GM19328 (cell line): ENCODE results near the gene FLNB.
"Not testable (repeated sequence)": the region's sequence is repeated elsewhere in the genome, so short reads cannot be mapped to it uniquely, and the experiment has no call there.

ENCODE experiments used
- ATAC-seq: cut with Tn5 transposase; IDR thresholded peaks from one replicate; pipeline ENCODE4 v1.9.1; 2021; ENCODE audit warnings: mild to moderate bottlenecking, moderate library complexity; ENCODE audit not compliant: unreplicated experiment

The FLNB gene

GRCh38 chr3:58049143-58049785, 41.0 kb downstream of the FLNB start:
- no peak for ATAC-seq

GRCh38 chr3:58051196-58051595, 43.0 kb downstream of the FLNB start:
- ATAC-seq: no peak

GRCh38 chr3:58051658-58052261, 43.5 kb downstream of the FLNB start:
- not testable (repeated sequence) for ATAC-seq

GRCh38 chr3:58052373-58053273, 44.4 kb downstream of the FLNB start:
- ATAC-seq: no peak

- no peak for ATAC-seq
These were observed 46.4 kb downstream of the FLNB start for GRCh38 chr3:58054652-58055051.

GRCh38 chr3:58055314-58055713, 47.1 kb downstream of the FLNB start:
- no peak for ATAC-seq

GRCh38 chr3:58055891-58056290, 47.7 kb downstream of the FLNB start:
- ATAC-seq: not testable (repeated sequence)

- ATAC-seq: no peak
These were observed 50.4 kb downstream of the FLNB start for GRCh38 chr3:58058361-58059263.

GRCh38 chr3:58059349-58060321, 51.4 kb downstream of the FLNB start:
- no peak for ATAC-seq

- no peak for ATAC-seq
These were observed 54.2 kb downstream of the FLNB start for GRCh38 chr3:58062472-58062871.

GRCh38 chr3:58063022-58063815, 55.0 kb downstream of the FLNB start:
- no peak for ATAC-seq

- ATAC-seq: no peak
These were observed 56.9 kb downstream of the FLNB start for GRCh38 chr3:58064923-58065638.

- ATAC-seq: no peak
These were observed 57.5 kb downstream of the FLNB start for GRCh38 chr3:58065700-58066167.

GRCh38 chr3:58066842-58067241, 58.6 kb downstream of the FLNB start:
- no peak for ATAC-seq

- ATAC-seq: no peak
These were observed 60.0 kb downstream of the FLNB start for GRCh38 chr3:58068122-58068809.

GRCh38 chr3:58071480-58071971, 63.3 kb downstream of the FLNB start:
- ATAC-seq: no peak

- ATAC-seq: no peak
These were observed 64.0 kb downstream of the FLNB start for GRCh38 chr3:58072052-58072762.
